Ishikawa (cell line): ENCODE data around the gene STK4.

Experiments
- EGR1 ChIP-seq: IDR thresholded peaks from 2 replicates; pipeline ENCODE4 v1.6.1; 2012
- REST ChIP-seq: IDR thresholded peaks from 2 replicates; pipeline ENCODE4 v1.6.1; 2012; ENCODE audit warnings: low read depth, mild to moderate bottlenecking
- TAF1 ChIP-seq: IDR thresholded peaks from 2 replicates; pipeline ENCODE4 v1.6.1; 2012; ENCODE audit warnings: low read depth, mild to moderate bottlenecking
- YY1 ChIP-seq: IDR thresholded peaks from 2 replicates; pipeline ENCODE4 v1.6.1; 2012; ENCODE audit warnings: low read depth
- TF ChIP-seq, protein P1 (sequence below): IDR thresholded peaks from 2 replicates; pipeline ENCODE4 v1.6.1; 2012

- TF ChIP-seq REST (no peak), TAF1 (no peak), EGR1 (no peak), YY1 (no peak)
- TF ChIP-seq, protein P1, sequence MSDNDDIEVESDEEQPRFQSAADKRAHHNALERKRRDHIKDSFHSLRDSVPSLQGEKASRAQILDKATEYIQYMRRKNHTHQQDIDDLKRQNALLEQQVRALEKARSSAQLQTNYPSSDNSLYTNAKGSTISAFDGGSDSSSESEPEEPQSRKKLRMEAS = no peak
Observed at GRCh38 chr20:45059022-45059728, 92.9 kb downstream of the STK4 start.
